Lower leg skin (tissue), 4 donors: ENCODE data around the gene P2RY11. TPM values are rescaled to one million over a fixed set of nuclear protein-coding genes. Genes with fewer than 3 reads are reported as not detected.

ENCODE experiments used
- DNase-seq, 2 donors: peaks; one replicate each; pipeline ENCODE4 v3.0.0-alpha.2; 2019; ENCODE audit warnings: low spot score in 2 of 2
- H3K4me3 ChIP-seq: fragments of 200-600 bp; sonication (generic); 2 replicates; pipeline ENCODE4 v1.5.1; 2017; ENCODE audit warnings: mild to moderate bottlenecking, low read depth; ENCODE audit not compliant: poor library complexity, severe bottlenecking
- CTCF ChIP-seq, 3 donors: fragments of 450-650 bp; IDR thresholded peaks; one replicate each; pipeline ENCODE4 v1.5.1; 2016; ENCODE audit warnings: antibody characterized with exemption in 3 of 3, mild to moderate bottlenecking in 3 of 3, moderate library complexity in 2 of 3
- POLR2A ChIP-seq, 2 donors: fragments of 450-650 bp; IDR thresholded peaks; one replicate each; pipeline ENCODE4 v1.6.1; 2016 to 2017; ENCODE audit warnings: antibody characterized with exemption in 2 of 2, mild to moderate bottlenecking in 1 of 2, moderate library complexity in 1 of 2
- WGBS, 2 donors: methylation state at CpG; one replicate each; pipeline ENCODE4 v1.1.5; 2018; 5-methylcytosine and 5-hydroxymethylcytosine counted together
- intact Hi-C: fragments of 100-400 bp; cut with DNase I; formaldehyde crosslinking; loops from one replicate; pipeline ENCODE4 v1.15.0; 2023; ENCODE audit warnings: low total_unique reads
- total RNA-seq, 4 donors: library from RNA; depleted of rRNA; stranded (reverse); fragments of >200 nt; gene quantifications; one replicate each; pipeline ENCODE4 v1.1.0, GENCODE V29; 2016

P2RY11 gene
- total RNA-seq, 4 donors from 2014 or later, result 19.0 to 26.3 (median 22.5) TPM

GRCh38 chr19:10076535-10076934, 35.0 kb upstream of the P2RY11 start:
- intact Hi-C loops, result no loop called here
- WGBS, 2 donors, result 75 to 77% methylated on average over 6 of the region's 6 CpGs
- TF ChIP-seq CTCF (IDR thresholded peaks at IDR 0.05), result no peak
- TF ChIP-seq POLR2A (IDR thresholded peaks at IDR 0.05), result no peak
- DNase-seq, result no peak
- no peak overlapping the region for H3K4me3 ChIP-seq

GRCh38 chr19:10078329-10078728, 33.2 kb upstream of the P2RY11 start:
- TF ChIP-seq POLR2A (IDR thresholded peaks at IDR 0.05) (no peak), CTCF (IDR thresholded peaks at IDR 0.05) (no peak)
- intact Hi-C loops, result no loop called here
- H3K4me3 ChIP-seq, result no peak overlapping the region
- DNase-seq, result no peak
- WGBS, 2 donors, result 57 to 64% methylated on average over 8 of the region's 8 CpGs

- intact Hi-C loops, result no loop called here
- no peak for DNase-seq
- no peak overlapping the region for H3K4me3 ChIP-seq
- TF ChIP-seq CTCF (IDR thresholded peaks at IDR 0.05) (no peak), POLR2A (IDR thresholded peaks at IDR 0.05) (no peak)
- WGBS, 2 donors, result 37 to 45% methylated on average over 7 of the region's 7 CpGs
Measured at GRCh38 chr19:10079031-10079453, 32.5 kb upstream of the P2RY11 start.

GRCh38 chr19:10083911-10084310, 27.6 kb upstream of the P2RY11 start:
- TF ChIP-seq CTCF (IDR thresholded peaks at IDR 0.05), result no peak
- no peak for TF ChIP-seq POLR2A (IDR thresholded peaks at IDR 0.05)
- H3K4me3 ChIP-seq, result no peak overlapping the region
- no peak for DNase-seq
- intact Hi-C loops, result no loop called here
- 79 to 86% methylated on average over 9 of the region's 9 CpGs for WGBS, 2 donors

GRCh38 chr19:10084803-10085202, 26.7 kb upstream of the P2RY11 start:
- WGBS, 2 donors, result 66 to 68% methylated on average over 3 of the region's 3 CpGs
- DNase-seq, result no peak
- H3K4me3 ChIP-seq, result no peak overlapping the region
- TF ChIP-seq POLR2A (IDR thresholded peaks at IDR 0.05) (no peak), CTCF (IDR thresholded peaks at IDR 0.05) (no peak)
- intact Hi-C loops, result no loop called here
